Activated CD4-positive, alpha-beta T cell treated with anti-CD3 and anti-CD28 coated beads, Interleukin-2, amount 50 U/mL, for 4 hours (primary cell): ENCODE measurements around the gene FGF18.

Experiments used
- DNase-seq, 2 experiments: peaks; one replicate each; pipeline ENCODE4 v3.0.0-alpha.2; 2020

The FGF18 gene

GRCh38 chr5:171445644-171446516 lies 26.4 kb downstream of the FGF18 start:
- DNase-seq, result no peak

- no peak for DNase-seq
Measured at GRCh38 chr5:171447226-171447625, 27.8 kb downstream of the FGF18 start.

- no peak for DNase-seq
Measured at GRCh38 chr5:171449426-171449825, 30.0 kb downstream of the FGF18 start.

- peak; percentile 2 to 11 for DNase-seq
Measured at GRCh38 chr5:171450423-171451331, 31.2 kb downstream of the FGF18 start.

GRCh38 chr5:171451421-171451820 lies 32.0 kb downstream of the FGF18 start:
- no peak for DNase-seq

- no peak for DNase-seq
Measured at GRCh38 chr5:171453056-171453725, 33.7 kb downstream of the FGF18 start.

- no peak for DNase-seq
Measured at GRCh38 chr5:171453988-171454387, 34.5 kb downstream of the FGF18 start.

GRCh38 chr5:171454549-171454948 lies 35.1 kb downstream of the FGF18 start:
- DNase-seq, result no peak

- no peak for DNase-seq
Measured at GRCh38 chr5:171455522-171455921, 36.1 kb downstream of the FGF18 start.

GRCh38 chr5:171457208-171457981 lies 37.9 kb downstream of the FGF18 start:
- no peak for DNase-seq

- DNase-seq, result no peak
Measured at GRCh38 chr5:171459839-171460238, 40.4 kb downstream of the FGF18 start.

- DNase-seq, result no peak
Measured at GRCh38 chr5:171462136-171462927, 42.9 kb downstream of the FGF18 start.

GRCh38 chr5:171462928-171463861 lies 43.7 kb downstream of the FGF18 start:
- no peak for DNase-seq

- DNase-seq, result no peak
Measured at GRCh38 chr5:171463862-171464229, 44.4 kb downstream of the FGF18 start.

GRCh38 chr5:171464829-171465228 lies 45.4 kb downstream of the FGF18 start:
- no peak for DNase-seq

GRCh38 chr5:171467107-171467506 lies 47.7 kb downstream of the FGF18 start:
- no peak for DNase-seq

GRCh38 chr5:171469326-171469725 lies 49.9 kb downstream of the FGF18 start:
- DNase-seq, result no peak

- DNase-seq, result no peak
Measured at GRCh38 chr5:171470420-171470819, 51.0 kb downstream of the FGF18 start.

GRCh38 chr5:171474230-171474813 lies 54.9 kb downstream of the FGF18 start:
- no peak for DNase-seq

- DNase-seq, result no peak
Measured at GRCh38 chr5:171475596-171475995, 56.1 kb downstream of the FGF18 start.
